ENCODE results near the gene ANKRD55. TPM values are rescaled to one million over a fixed set of nuclear protein-coding genes. Genes with fewer than 3 reads are reported as not detected.
A peak's percentile ranks its signal among the peaks of the same experiment; 100 is the strongest.

Gene ANKRD55
- polyA plus RNA-seq, 1 of the 3 experiments (the other 2 are of a cell fraction) = not detected

GRCh38 chr5:56090793-56091460 is 142.2 kb downstream of the ANKRD55 start:
- no peak overlapping the region for H3K4me2 ChIP-seq
- H3K9ac ChIP-seq = no peak overlapping the region
- H3K9me2 ChIP-seq = no peaks in the 10 kb centered on the region
- DNase-seq = no peak
- H3K4me3 ChIP-seq (ENCODE audit: low read depth in 2 of 2, low read length in 1 of 2) = no peak overlapping the region
- H4K20me1 ChIP-seq (ENCODE audit: insufficient read depth) = no peaks in the 10 kb centered on the region
- peaks cover 4% of the 10 kb centered on the region for H3F3A ChIP-seq (replicated peaks; ENCODE audit: insufficient read depth)
- peaks cover 0 to 6% of the 10 kb centered on the region in 2 experiments; a peak in 2 of 4 replicates for H3K4me1 ChIP-seq (ENCODE audit: control insufficient read depth in 1 of 2, insufficient read depth in 2 of 2, low read depth in 1 of 2, low read length in 1 of 2)
- no peaks in the 10 kb centered on the region for H3K36me3 ChIP-seq (replicated peaks in 1 of 2; ENCODE audit: control insufficient read depth in 1 of 2, insufficient read depth in 2 of 2, low read length in 1 of 2)
- H3K27ac ChIP-seq (ENCODE audit: low read depth in 2 of 2, low read length in 1 of 2) = no peak overlapping the region
- no peak overlapping the region for H2AFZ ChIP-seq (ENCODE audit: low read depth)
- TF ChIP-seq SMC3 (IDR thresholded peaks at IDR 0.05; ENCODE audit: low read depth, low read length) = no peak
- TF ChIP-seq POLR2AphosphoS5 (IDR thresholded peaks at IDR 0.05; ENCODE audit: low read depth, low read length) = no peak
- no peak for TF ChIP-seq GABPA (IDR thresholded peaks at IDR 0.05; ENCODE audit: low read depth)
- TF ChIP-seq TAF1 (IDR thresholded peaks at IDR 0.05; ENCODE audit: borderline replicate concordance, low read depth, low read length) = no peak
- no peak for TF ChIP-seq RFX5 (IDR thresholded peaks at IDR 0.05; ENCODE audit: low read length)
- no peak for TF ChIP-seq ELF1 (IDR thresholded peaks at IDR 0.05)
- no peak for TF ChIP-seq YY1 (IDR thresholded peaks at IDR 0.05; ENCODE audit: low read depth)
- no peak for TF ChIP-seq IRF3 (IDR thresholded peaks at IDR 0.05; ENCODE audit: low read depth, low read length)
- H3K27me3 ChIP-seq (ENCODE audit: insufficient read depth) = no peaks in the 10 kb centered on the region
- H3K9me3 ChIP-seq = no peaks in the 10 kb centered on the region
- 95% methylated on average over 6 of the region's 7 CpGs for WGBS (ENCODE audit: low lambda C conversion rate)
- H3K79me2 ChIP-seq (ENCODE audit: insufficient read depth) = no peaks in the 10 kb centered on the region
- POLR2A ChIA-PET = interaction anchor here (0.6 kb wide), 1 partner anchor 169 kb away, joined by 5 read pairs; no protein-coding TSS in a partner anchor
- CTCF ChIA-PET = no interaction called here

GRCh38 chr5:56088967-56089829 is 143.9 kb downstream of the ANKRD55 start:
- H3F3A ChIP-seq (replicated peaks; ENCODE audit: insufficient read depth) = peaks cover 4% of the 10 kb centered on the region
- H4K20me1 ChIP-seq (ENCODE audit: insufficient read depth) = no peaks in the 10 kb centered on the region
- no peaks in the 10 kb centered on the region for H3K36me3 ChIP-seq (replicated peaks in 1 of 2; ENCODE audit: control insufficient read depth in 1 of 2, insufficient read depth in 2 of 2, low read length in 1 of 2)
- no peak for TF ChIP-seq MXI1 (IDR thresholded peaks at IDR 0.05; ENCODE audit: low read depth, low read length)
- TF ChIP-seq MEF2A (IDR thresholded peaks at IDR 0.05; ENCODE audit: borderline replicate concordance, low read depth) = no peak
- no peak for TF ChIP-seq REST (IDR thresholded peaks at IDR 0.05; ENCODE audit: low read depth, low read length)
- TF ChIP-seq RCOR1 (IDR thresholded peaks at IDR 0.05; ENCODE audit: low read length) = no peak
- peak; percentile 47; the same call in 1 of the 2 replicates for TF ChIP-seq FOSL2 (IDR thresholded peaks at IDR 0.05; ENCODE audit: borderline replicate concordance, low read depth)
- TF ChIP-seq JUND (IDR thresholded peaks at IDR 0.05) = peak; percentile 42; the same call in 1 of the 2 replicates
- TF ChIP-seq SMC3 (IDR thresholded peaks at IDR 0.05; ENCODE audit: low read depth, low read length) = no peak
- 0 out of 2 replicates have a peak, but pooled peaks have one; percentile 20 for TF ChIP-seq TCF12 (IDR thresholded peaks at IDR 0.05)
- no peak overlapping the region for H3K27ac ChIP-seq (ENCODE audit: low read depth in 2 of 2, low read length in 1 of 2)
- no peaks in the 10 kb centered on the region for H3K79me2 ChIP-seq (ENCODE audit: insufficient read depth)
- ChIA-PET CTCF (interaction anchor here (0.7 kb wide), 1 partner anchor 120 kb away, joined by 3 read pairs; no protein-coding TSS in a partner anchor), POLR2A (no interaction called here)
- peak overlapping the region; percentile 53; the same call in 1 of the 2 replicates for H2AFZ ChIP-seq (ENCODE audit: low read depth)
- no peak overlapping the region for H3K9ac ChIP-seq
- H3K4me3 ChIP-seq (ENCODE audit: low read depth in 2 of 2, low read length in 1 of 2) = no peak overlapping the region
- DNase-seq = no peak
- WGBS (ENCODE audit: low lambda C conversion rate) = 77% methylated on average over 5 of the region's 5 CpGs
- H3K9me2 ChIP-seq = no peaks in the 10 kb centered on the region
- H3K27me3 ChIP-seq (ENCODE audit: insufficient read depth) = no peaks in the 10 kb centered on the region
- peaks cover 0 to 6% of the 10 kb centered on the region in 2 experiments; a peak in 2 of 4 replicates for H3K4me1 ChIP-seq (ENCODE audit: control insufficient read depth in 1 of 2, insufficient read depth in 2 of 2, low read depth in 1 of 2, low read length in 1 of 2)
- H3K9me3 ChIP-seq = no peaks in the 10 kb centered on the region
- H3K4me2 ChIP-seq = no peak overlapping the region
